Lower leg skin (tissue), 3 donors: ENCODE measurements around the gene CLDN2.

Source experiments
- POLR2A ChIP-seq, 2 donors: fragments of 450-650 bp; IDR thresholded peaks; one replicate each; pipeline ENCODE4 v1.6.1; 2016 to 2017; ENCODE audit warnings: antibody characterized with exemption in 2 of 2, mild to moderate bottlenecking in 1 of 2, moderate library complexity in 1 of 2
- TF ChIP-seq, protein P1 (sequence below), 3 donors: fragments of 450-650 bp; IDR thresholded peaks; one replicate each; pipeline ENCODE4 v1.5.1; 2016; ENCODE audit warnings: antibody characterized with exemption in 3 of 3, mild to moderate bottlenecking in 3 of 3, moderate library complexity in 2 of 3

DNA sequence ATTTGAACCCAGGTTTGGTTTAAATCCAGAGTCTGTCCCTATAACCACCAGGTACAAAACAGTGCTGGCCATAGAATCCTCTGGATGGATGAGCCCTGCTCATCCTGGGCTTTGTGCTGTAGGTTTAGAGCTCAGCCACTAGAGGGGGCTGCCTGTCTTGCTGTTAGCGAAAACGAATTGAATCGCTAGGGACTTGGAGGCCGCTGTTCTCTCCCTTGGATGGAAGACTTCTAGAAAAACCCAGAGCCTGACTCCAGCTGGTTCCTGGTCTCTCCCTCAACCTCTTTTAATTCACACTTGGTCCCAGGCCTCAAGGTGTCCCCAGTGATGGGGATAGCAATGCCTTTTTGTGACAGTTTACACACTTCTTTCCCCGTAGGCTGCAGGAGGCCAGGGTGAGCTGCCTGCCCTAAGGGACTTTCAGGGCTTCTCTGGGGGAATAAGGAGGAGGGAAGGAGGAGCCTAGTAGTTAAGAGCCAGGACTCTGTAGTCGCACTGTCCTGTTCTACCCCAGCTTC lies 25.8 kb upstream of the CLDN2 start:
- no peak for TF ChIP-seq POLR2A (IDR thresholded peaks at IDR 0.05)
- TF ChIP-seq, protein P1, sequence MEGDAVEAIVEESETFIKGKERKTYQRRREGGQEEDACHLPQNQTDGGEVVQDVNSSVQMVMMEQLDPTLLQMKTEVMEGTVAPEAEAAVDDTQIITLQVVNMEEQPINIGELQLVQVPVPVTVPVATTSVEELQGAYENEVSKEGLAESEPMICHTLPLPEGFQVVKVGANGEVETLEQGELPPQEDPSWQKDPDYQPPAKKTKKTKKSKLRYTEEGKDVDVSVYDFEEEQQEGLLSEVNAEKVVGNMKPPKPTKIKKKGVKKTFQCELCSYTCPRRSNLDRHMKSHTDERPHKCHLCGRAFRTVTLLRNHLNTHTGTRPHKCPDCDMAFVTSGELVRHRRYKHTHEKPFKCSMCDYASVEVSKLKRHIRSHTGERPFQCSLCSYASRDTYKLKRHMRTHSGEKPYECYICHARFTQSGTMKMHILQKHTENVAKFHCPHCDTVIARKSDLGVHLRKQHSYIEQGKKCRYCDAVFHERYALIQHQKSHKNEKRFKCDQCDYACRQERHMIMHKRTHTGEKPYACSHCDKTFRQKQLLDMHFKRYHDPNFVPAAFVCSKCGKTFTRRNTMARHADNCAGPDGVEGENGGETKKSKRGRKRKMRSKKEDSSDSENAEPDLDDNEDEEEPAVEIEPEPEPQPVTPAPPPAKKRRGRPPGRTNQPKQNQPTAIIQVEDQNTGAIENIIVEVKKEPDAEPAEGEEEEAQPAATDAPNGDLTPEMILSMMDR (IDR thresholded peaks at IDR 0.05), result no peak
